Skin epidermis (tissue), 12 donors: Measurements from ENCODE around the gene ANKRD31.
"Not testable (repeated sequence)": the region's sequence is repeated elsewhere in the genome, so short reads cannot be mapped to it uniquely, and the experiment has no call there.

Source experiments
- H3K27ac ChIP-seq, 21 experiments: fragments of 200-600 bp; sonication (generic) in 11 of 21; one replicate each; pipeline ENCODE4 v1.5.0; 2020; ENCODE audit warnings: mild to moderate bottlenecking in 3 of 21, inconsistent platforms in 2 of 21, moderate library complexity in 2 of 21
- H3K4me3 ChIP-seq, 7 experiments: fragments of 200-600 bp; sonication (generic) in 2 of 7; one replicate each; pipeline ENCODE4 v1.5.0; 2020; ENCODE audit warnings: inconsistent platforms in 2 of 7, mild to moderate bottlenecking in 2 of 7, moderate library complexity in 1 of 7

The ANKRD31 gene

GRCh38 chr5:75168026-75168735, 68.5 kb downstream of the ANKRD31 start:
- no peak overlapping the region for H3K4me3 ChIP-seq
- no peak overlapping the region for H3K27ac ChIP-seq

- Histone ChIP-seq H3K27ac (no peak overlapping the region), H3K4me3 (no peak overlapping the region)
These were observed 69.3 kb downstream of the ANKRD31 start for GRCh38 chr5:75167345-75167744.

GRCh38 chr5:75161508-75161907, 75.2 kb downstream of the ANKRD31 start:
- H3K27ac ChIP-seq, H3K4me3 ChIP-seq: not testable (repeated sequence)

GRCh38 chr5:75156585-75156984, 80.1 kb downstream of the ANKRD31 start:
- Histone ChIP-seq H3K27ac (no peak overlapping the region), H3K4me3 (no peak overlapping the region)

GRCh38 chr5:75152860-75153259, 83.8 kb downstream of the ANKRD31 start:
- Histone ChIP-seq H3K27ac (no peak overlapping the region), H3K4me3 (no peak overlapping the region)

- no peak overlapping the region for H3K4me3 ChIP-seq
- H3K27ac ChIP-seq: no peak overlapping the region
These were observed 88.6 kb downstream of the ANKRD31 start for GRCh38 chr5:75148051-75148450.

- Histone ChIP-seq H3K4me3 (no peak overlapping the region), H3K27ac (no peak overlapping the region)
These were observed 94.0 kb downstream of the ANKRD31 start for GRCh38 chr5:75142566-75143136.

GRCh38 chr5:75140277-75140676, 96.4 kb downstream of the ANKRD31 start:
- H3K4me3 ChIP-seq: no peak overlapping the region
- no peak overlapping the region for H3K27ac ChIP-seq

- no peak overlapping the region for H3K4me3 ChIP-seq
These were observed 98.0 kb downstream of the ANKRD31 start for GRCh38 chr5:75138689-75139088.

GRCh38 chr5:75130818-75131349, 105.8 kb downstream of the ANKRD31 start:
- H3K27ac ChIP-seq: no peak overlapping the region
- H3K4me3 ChIP-seq: no peak overlapping the region

More at GRCh38 chr5:75138689-75139088, 98.0 kb downstream of the ANKRD31 start:
- no peak overlapping the region for H3K27ac ChIP-seq

- H3K27ac ChIP-seq: no peak overlapping the region
- no peak overlapping the region for H3K4me3 ChIP-seq
These were observed 119.8 kb downstream of the ANKRD31 start for GRCh38 chr5:75116856-75117255.

- not testable (repeated sequence) for H3K27ac ChIP-seq, H3K4me3 ChIP-seq
These were observed 122.4 kb downstream of the ANKRD31 start for GRCh38 chr5:75114311-75114710.

GRCh38 chr5:75113354-75114113, 123.1 kb downstream of the ANKRD31 start:
- Histone ChIP-seq H3K4me3 (no peak overlapping the region), H3K27ac (peak overlapping the region in 2 of 21 experiments; percentile 17 to 20)

- no peak overlapping the region for H3K4me3 ChIP-seq
- no peak overlapping the region for H3K27ac ChIP-seq
These were observed 127.6 kb downstream of the ANKRD31 start for GRCh38 chr5:75108931-75109596.

- Histone ChIP-seq H3K27ac (no peak overlapping the region), H3K4me3 (no peak overlapping the region)
These were observed 128.2 kb downstream of the ANKRD31 start for GRCh38 chr5:75108515-75108914.

GRCh38 chr5:75095956-75096355, 140.7 kb downstream of the ANKRD31 start:
- not testable (repeated sequence) for H3K4me3 ChIP-seq, H3K27ac ChIP-seq

- no peak overlapping the region for H3K4me3 ChIP-seq
- H3K27ac ChIP-seq: no peak overlapping the region
These were observed 145.1 kb downstream of the ANKRD31 start for GRCh38 chr5:75091597-75091996.

- H3K27ac ChIP-seq: no peak overlapping the region
- no peak overlapping the region for H3K4me3 ChIP-seq
These were observed 147.0 kb downstream of the ANKRD31 start for GRCh38 chr5:75089662-75090061.

- H3K4me3 ChIP-seq: no peak overlapping the region
- no peak overlapping the region for H3K27ac ChIP-seq
These were observed 147.5 kb downstream of the ANKRD31 start for GRCh38 chr5:75089137-75089536.

- Histone ChIP-seq H3K27ac (peak overlapping the region in 1 of 21 experiments; percentile 15), H3K4me3 (no peak overlapping the region)
These were observed 148.0 kb downstream of the ANKRD31 start for GRCh38 chr5:75088648-75089047.
